Mesothelial cell of epicardium (in vitro differentiated cells): ENCODE data around the gene MRPS23. TPM values are rescaled to one million over a fixed set of nuclear protein-coding genes. Genes with fewer than 3 reads are reported as not detected.

ENCODE experiments used
- DNase-seq, 2 experiments: peaks; one replicate each; pipeline ENCODE4 v3.0.0; 2021; ENCODE audit warnings: low spot score in 2 of 2; ENCODE audit not compliant: unreplicated experiment in 2 of 2
- H3K27ac Mint-ChIP-seq: 2 replicates; pipeline ENCODE4 v1.8.0; 2021; ENCODE audit warnings: mixed read lengths
- H3K27me3 Mint-ChIP-seq: 2 replicates; pipeline ENCODE4 v1.8.0; 2021; ENCODE audit warnings: low read depth, mixed read lengths
- H3K36me3 Mint-ChIP-seq: 2 replicates; pipeline ENCODE4 v1.8.0; 2021; ENCODE audit warnings: mixed read lengths
- H3K4me1 Mint-ChIP-seq: 2 replicates; pipeline ENCODE4 v1.8.0; 2021; ENCODE audit warnings: mixed read lengths
- H3K4me3 Mint-ChIP-seq: 2 replicates; pipeline ENCODE4 v1.8.0; 2021; ENCODE audit warnings: mild to moderate bottlenecking, moderate library complexity, mixed read lengths
- H3K9me3 Mint-ChIP-seq: 2 replicates; pipeline ENCODE4 v1.8.0; 2021; ENCODE audit warnings: mixed read lengths
- CTCF ChIP-seq: fragments of 200-600 bp; sonication (generic); IDR thresholded peaks from one replicate; pipeline ENCODE4 v1.5.0; 2021; ENCODE audit warnings: antibody characterized with exemption; ENCODE audit not compliant: unreplicated experiment
- total RNA-seq: library from RNA; stranded (reverse); gene quantifications from 3 replicates; pipeline ENCODE4 v1.2.1, GENCODE V29; 2021

The MRPS23 gene
- total RNA-seq, 1 donor from 2014 or later, result 42.1 TPM

GRCh38 chr17:57872536-57872935 lies 22.7 kb upstream of the MRPS23 start:
- H3K27ac Mint-ChIP-seq, result no peak overlapping the region
- no peaks in the 10 kb centered on the region for H3K9me3 Mint-ChIP-seq
- DNase-seq, result no peak
- peaks cover 13% of the 10 kb centered on the region for H3K36me3 Mint-ChIP-seq
- TF ChIP-seq CTCF, result no peak
- no peaks in the 10 kb centered on the region for H3K27me3 Mint-ChIP-seq
- no peak overlapping the region for H3K4me3 Mint-ChIP-seq
- peaks cover 72% of the 10 kb centered on the region for H3K4me1 Mint-ChIP-seq

- no peak for DNase-seq
- Mint-ChIP-seq H3K27me3 (no peaks in the 10 kb centered on the region), H3K36me3 (peaks cover 15% of the 10 kb centered on the region), H3K4me1 (peaks cover 71% of the 10 kb centered on the region), H3K27ac (peak overlapping the region; percentile 53), H3K4me3 (no peak overlapping the region), H3K9me3 (no peaks in the 10 kb centered on the region)
- TF ChIP-seq CTCF, result no peak
Measured at GRCh38 chr17:57871863-57872262, 22.0 kb upstream of the MRPS23 start.

- Mint-ChIP-seq H3K36me3 (peaks cover 16% of the 10 kb centered on the region), H3K27ac (no peak overlapping the region), H3K4me3 (no peak overlapping the region), H3K9me3 (no peaks in the 10 kb centered on the region), H3K27me3 (no peaks in the 10 kb centered on the region), H3K4me1 (peaks cover 64% of the 10 kb centered on the region)
- no peak for DNase-seq
- no peak for TF ChIP-seq CTCF
Measured at GRCh38 chr17:57871155-57871554, 21.3 kb upstream of the MRPS23 start.

GRCh38 chr17:57870283-57870635 lies 20.4 kb upstream of the MRPS23 start:
- no peak overlapping the region for H3K27ac Mint-ChIP-seq
- H3K27me3 Mint-ChIP-seq, result no peaks in the 10 kb centered on the region
- H3K4me3 Mint-ChIP-seq, result no peak overlapping the region
- no peak for DNase-seq
- peaks cover 55% of the 10 kb centered on the region for H3K4me1 Mint-ChIP-seq
- no peaks in the 10 kb centered on the region for H3K9me3 Mint-ChIP-seq
- TF ChIP-seq CTCF, result no peak
- H3K36me3 Mint-ChIP-seq, result peaks cover 18% of the 10 kb centered on the region

- no peak overlapping the region for H3K4me3 Mint-ChIP-seq
- H3K27me3 Mint-ChIP-seq, result no peaks in the 10 kb centered on the region
- no peak overlapping the region for H3K27ac Mint-ChIP-seq
- peaks cover 50% of the 10 kb centered on the region for H3K4me1 Mint-ChIP-seq
- TF ChIP-seq CTCF, result no peak
- H3K9me3 Mint-ChIP-seq, result no peaks in the 10 kb centered on the region
- DNase-seq, result no peak
- peaks cover 18% of the 10 kb centered on the region for H3K36me3 Mint-ChIP-seq
Measured at GRCh38 chr17:57869617-57870282, 19.9 kb upstream of the MRPS23 start.
